SK-N-SH (cell line): ENCODE measurements around the gene PRKG1. TPM values are rescaled to one million over a fixed set of nuclear protein-coding genes. Genes with fewer than 3 reads are reported as not detected.
"Not testable (repeated sequence)": the region's sequence is repeated elsewhere in the genome, so short reads cannot be mapped to it uniquely, and the experiment has no call there.

ENCODE experiments used
- CTCF ChIA-PET: fragments of 300-600, 350-600 bp; formaldehyde crosslinking; extraction: SDS; loops from one replicate; lab custom pipeline; 2021; lab: Yijun Ruan, JAX
- POLR2A ChIA-PET: fragments of 350-600 bp; sonication (Branson Sonifier 250); formaldehyde crosslinking; extraction: SDS; loops from one replicate; lab custom pipeline; 2020; ENCODE audit warnings: antibody characterized with exemption, inconsistent platforms; lab: Yijun Ruan, JAX
- DNase-seq: peaks from one replicate; pipeline ENCODE4 v3.0.0; 2012
- H2AFZ ChIP-seq: fragments of 200-600 bp; sonication (generic); 2 replicates; pipeline ENCODE4 v1.8.1; 2016; ENCODE audit warnings: antibody characterized with exemption, mild to moderate bottlenecking, low read depth
- H3F3A ChIP-seq: fragments of 200-600 bp; sonication (generic); replicated peaks from 2 replicates; pipeline ENCODE3; 2016; ENCODE audit warnings: antibody characterized with exemption, mild to moderate bottlenecking; ENCODE audit not compliant: insufficient read depth
- H3K27ac ChIP-seq, 2 experiments: fragments of 200-500 bp in 1 of 2; fragments of 200-600 bp in 1 of 2; sonication (Bioruptor generic) in 1 of 2; sonication (generic), shearing (Covaris generic) in 1 of 2; 2 replicates each; pipeline versions ENCODE4 v1.5.1 to v1.6.1; 2014 to 2016; ENCODE audit warnings: low read depth in 2 of 2, inconsistent platforms in 1 of 2, low read length in 1 of 2, mild to moderate bottlenecking in 1 of 2, mixed read lengths in 1 of 2
- H3K27me3 ChIP-seq: fragments of 200-600 bp; sonication (generic), shearing (Covaris generic); 2 replicates; pipeline ENCODE4 v1.6.1; 2016; ENCODE audit warnings: mixed run types; ENCODE audit not compliant: insufficient read depth
- H3K36me3 ChIP-seq, 2 experiments: fragments of 200-500 bp in 1 of 2; fragments of 200-600 bp in 1 of 2; sonication (Bioruptor generic) in 1 of 2; sonication (generic) in 1 of 2; replicated peaks in 1 of 2; 2 replicates each; pipeline versions ENCODE3 to v1.5.1; 2014 to 2016; ENCODE audit warnings: low read length in 1 of 2, mild to moderate bottlenecking in 1 of 2; ENCODE audit not compliant: insufficient read depth in 2 of 2, control insufficient read depth in 1 of 2
- H3K4me1 ChIP-seq, 2 experiments: fragments of 200-500 bp in 1 of 2; fragments of 200-600 bp in 1 of 2; sonication (Bioruptor generic) in 1 of 2; sonication (generic), shearing (Covaris generic) in 1 of 2; 2 replicates each; pipeline versions ENCODE4 v1.5.1 to v1.6.1; 2014 to 2016; ENCODE audit warnings: low read depth in 1 of 2, low read length in 1 of 2, mixed run types in 1 of 2; ENCODE audit not compliant: insufficient read depth in 2 of 2, control insufficient read depth in 1 of 2
- H3K4me2 ChIP-seq: fragments of 200-600 bp; sonication (generic), shearing (Covaris generic); 2 replicates; pipeline ENCODE4 v1.6.1; 2017; ENCODE audit warnings: mixed run types
- H3K4me3 ChIP-seq, 2 experiments: fragments of 200-500 bp in 1 of 2; fragments of 200-600 bp in 1 of 2; sonication (Bioruptor generic) in 1 of 2; sonication (generic), shearing (Covaris generic) in 1 of 2; 2 replicates each; pipeline versions ENCODE4 v1.5.1 to v1.8.1; 2014 to 2016; ENCODE audit warnings: low read depth in 2 of 2, inconsistent platforms in 1 of 2, low read length in 1 of 2, mild to moderate bottlenecking in 1 of 2, mixed read lengths in 1 of 2, moderate library complexity in 1 of 2
- H3K79me2 ChIP-seq: fragments of 200-600 bp; sonication (generic); 2 replicates; pipeline ENCODE4 v1.8.1; 2017; ENCODE audit warnings: mild to moderate bottlenecking; ENCODE audit not compliant: insufficient read depth
- H3K9ac ChIP-seq: fragments of 200-600 bp; sonication (generic); 2 replicates; pipeline ENCODE4 v1.6.1; 2017; ENCODE audit warnings: mixed run types
- H3K9me2 ChIP-seq: fragments of 200-600 bp; sonication (generic); 2 replicates; pipeline ENCODE4 v1.6.1; 2017; ENCODE audit warnings: mixed run types
- H3K9me3 ChIP-seq: fragments of 200-600 bp; sonication (generic); 2 replicates; pipeline ENCODE4 v1.6.1; 2017; ENCODE audit warnings: mixed run types, mild to moderate bottlenecking, moderate library complexity
- H4K20me1 ChIP-seq: fragments of 200-600 bp; sonication (generic); 2 replicates; pipeline ENCODE4 v1.6.1; 2017; ENCODE audit warnings: mild to moderate bottlenecking, mixed run types; ENCODE audit not compliant: insufficient read depth
- CHD2 ChIP-seq: fragments of 150-350 bp; IDR thresholded peaks from 2 replicates; pipeline ENCODE4 v1.6.1; 2018; ENCODE audit warnings: low read length; ENCODE audit not compliant: partially characterized antibody
- CTCF ChIP-seq: fragments of 200-600 bp; sonication (generic); IDR thresholded peaks from 2 replicates; pipeline ENCODE4 v1.6.1; 2017; ENCODE audit warnings: antibody characterized with exemption, mild to moderate bottlenecking, moderate library complexity
- EP300 ChIP-seq, 2 experiments: IDR thresholded peaks; 2 replicates each; pipeline versions ENCODE4 v1.4.0 to v1.6.1; 2012; ENCODE audit warnings: borderline replicate concordance in 1 of 2, low read depth in 1 of 2, low read length in 1 of 2
- EZH2phosphoT487 ChIP-seq: fragments of 200-600 bp; sonication (generic); IDR thresholded peaks from 2 replicates; pipeline ENCODE4 v1.6.1; 2017; ENCODE audit warnings: low read depth, mixed run types, mild to moderate bottlenecking, antibody characterized with exemption, moderate library complexity, borderline replicate concordance
- FOSL2 ChIP-seq: IDR thresholded peaks from 2 replicates; pipeline ENCODE4 v1.4.0; 2012; ENCODE audit warnings: low read depth, mild to moderate bottlenecking, moderate library complexity, borderline replicate concordance
- FOXM1 ChIP-seq: IDR thresholded peaks from 2 replicates; pipeline ENCODE4 v1.4.0; 2012; ENCODE audit warnings: low read depth, mild to moderate bottlenecking
- GATA2 ChIP-seq: sonication (generic); formaldehyde crosslinking; IDR thresholded peaks from 2 replicates; pipeline ENCODE4 v1.5.0; 2020; ENCODE audit warnings: mild to moderate bottlenecking, missing genetic modification reagents
- IRF3 ChIP-seq: fragments of 150-350 bp; IDR thresholded peaks from 2 replicates; pipeline ENCODE4 v1.6.1; 2016; ENCODE audit warnings: mild to moderate bottlenecking, low read depth, low read length
- JUND ChIP-seq: IDR thresholded peaks from 2 replicates; pipeline ENCODE4 v1.4.0; 2012
- MEF2A ChIP-seq: IDR thresholded peaks from 2 replicates; pipeline ENCODE4 v1.4.0; 2012; ENCODE audit warnings: low read depth, borderline replicate concordance
- RAD21 ChIP-seq: IDR thresholded peaks from 2 replicates; pipeline ENCODE4 v1.6.1; 2012; ENCODE audit warnings: mild to moderate bottlenecking, low read length
- RCOR1 ChIP-seq: fragments of 150-350 bp; IDR thresholded peaks from 2 replicates; pipeline ENCODE4 v1.6.1; 2017; ENCODE audit warnings: antibody characterized with exemption, low read length
- RFX5 ChIP-seq: IDR thresholded peaks from 2 replicates; pipeline ENCODE4 v1.6.1; 2012; ENCODE audit warnings: mild to moderate bottlenecking, improper control_type of control experiment, low read length
- RXRA ChIP-seq: IDR thresholded peaks from 2 replicates; pipeline ENCODE4 v1.4.0; 2012; ENCODE audit warnings: low read depth, mild to moderate bottlenecking, borderline replicate concordance
- SIN3A ChIP-seq: IDR thresholded peaks from 2 replicates; pipeline ENCODE4 v1.6.1; 2012; ENCODE audit warnings: low read depth, mild to moderate bottlenecking, low read length, moderate library complexity, borderline replicate concordance
- TAF1 ChIP-seq: IDR thresholded peaks from 2 replicates; pipeline ENCODE4 v1.6.1; 2012; ENCODE audit warnings: low read depth, mild to moderate bottlenecking, low read length, moderate library complexity, borderline replicate concordance
- ZBTB33 ChIP-seq: IDR thresholded peaks from 2 replicates; pipeline ENCODE4 v1.4.0; 2012; ENCODE audit warnings: low read depth, borderline replicate concordance
- WGBS: methylation state at CpG from one replicate; pipeline ENCODE4 v1.1.6; 2017; ENCODE audit warnings: low lambda C conversion rate; 5-methylcytosine and 5-hydroxymethylcytosine counted together
- polyA plus RNA-seq, 3 experiments: library from polyadenylated mRNA; depleted of rRNA; stranded (reverse); fragments of >200 nt; gene quantifications; 2 replicates each; pipeline ENCODE4 v1.2.3, GENCODE V29; 2012

Gene PRKG1
- polyA plus RNA-seq, 1 of the 3 experiments (the other 2 are of a cell fraction) = 4.1 TPM

- no peak for DNase-seq
- H3K9me2 ChIP-seq = no peaks in the 10 kb centered on the region
- H3K79me2 ChIP-seq = no peaks in the 10 kb centered on the region
- no peaks in the 10 kb centered on the region for H3K27me3 ChIP-seq
- no peaks in the 10 kb centered on the region for H3F3A ChIP-seq
- 86% methylated on average over 5 of the region's 5 CpGs for WGBS
- ChIA-PET POLR2A (no interaction called here), CTCF (no interaction called here)
- H3K4me3 ChIP-seq = no peak overlapping the region
- no peak overlapping the region for H3K27ac ChIP-seq
- H3K9ac ChIP-seq = no peak overlapping the region
- H2AFZ ChIP-seq = no peak overlapping the region
- H3K4me2 ChIP-seq = no peak overlapping the region
- no peaks in the 10 kb centered on the region for H3K36me3 ChIP-seq
- TF ChIP-seq GATA2 (CRISPR knock-in tag) (no peak), ZBTB33 (no peak), RXRA (no peak), RAD21 (no peak), SIN3A (no peak), CTCF (no peak), IRF3 (no peak), EZH2phosphoT487 (no peak), RFX5 (no peak), MEF2A (no peak), TAF1 (no peak), FOSL2 (no peak), FOXM1 (no peak), RCOR1 (no peak), JUND (no peak), CHD2 (no peak), EP300 (IDR thresholded peaks at IDR 0.05; ENCODE audit: borderline replicate concordance in 1 of 2, low read depth in 1 of 2, low read length in 1 of 2) (no peak)
- H3K4me1 ChIP-seq = no peaks in the 10 kb centered on the region
- no peaks in the 10 kb centered on the region for H4K20me1 ChIP-seq
- no peaks in the 10 kb centered on the region for H3K9me3 ChIP-seq
Measured at GRCh38 chr10:51273574-51273973, 199.3 kb downstream of the PRKG1 start.

GRCh38 chr10:51276097-51276496 lies 201.8 kb downstream of the PRKG1 start:
- H3K36me3 ChIP-seq, H3K9me2 ChIP-seq, H3K9me3 ChIP-seq, H2AFZ ChIP-seq, H4K20me1 ChIP-seq, CTCF ChIA-PET, H3F3A ChIP-seq, H3K79me2 ChIP-seq, H3K4me3 ChIP-seq, H3K27ac ChIP-seq, H3K4me2 ChIP-seq, POLR2A ChIA-PET, DNase-seq, H3K9ac ChIP-seq, H3K4me1 ChIP-seq, H3K27me3 ChIP-seq: not testable (repeated sequence)
- WGBS = 64% methylated on average over 6 of the region's 6 CpGs

GRCh38 chr10:51281387-51281786 lies 207.1 kb downstream of the PRKG1 start:
- 73% methylated on average over 5 of the region's 5 CpGs for WGBS
- H2AFZ ChIP-seq, H3K27me3 ChIP-seq, H3K4me3 ChIP-seq, H4K20me1 ChIP-seq, H3K36me3 ChIP-seq, H3K27ac ChIP-seq, H3K4me2 ChIP-seq, DNase-seq, H3K9me2 ChIP-seq, H3K4me1 ChIP-seq, POLR2A ChIA-PET, H3K9me3 ChIP-seq, H3K9ac ChIP-seq, CTCF ChIA-PET, H3F3A ChIP-seq, H3K79me2 ChIP-seq: not testable (repeated sequence)
